GM12874 (cell line): Measurements from ENCODE around the gene THOC5.

ENCODE experiments used
- CTCF ChIP-seq: IDR thresholded peaks from 2 replicates; pipeline ENCODE4 v1.5.1; 2011; ENCODE audit warnings: low read depth, mild to moderate bottlenecking, control low read depth, low read length, moderate library complexity; ENCODE audit not compliant: insufficient read depth

THOC5 gene

GRCh38 chr22:29536411-29536810 is 17.1 kb downstream of the THOC5 start:
- TF ChIP-seq CTCF = no peak

GRCh38 chr22:29531419-29531818 is 22.1 kb downstream of the THOC5 start:
- no peak for TF ChIP-seq CTCF

GRCh38 chr22:29530716-29531115 is 22.8 kb downstream of the THOC5 start:
- no peak for TF ChIP-seq CTCF

GRCh38 chr22:29528144-29528543 is 25.4 kb downstream of the THOC5 start:
- TF ChIP-seq CTCF = no peak

- TF ChIP-seq CTCF = peak; percentile 56; the same call in 1 of the 2 replicates
Observed at GRCh38 chr22:29524442-29525191, 28.9 kb downstream of the THOC5 start.

GRCh38 chr22:29523761-29524160 is 29.8 kb downstream of the THOC5 start:
- TF ChIP-seq CTCF = no peak

GRCh38 chr22:29521526-29521925 is 32.0 kb downstream of the THOC5 start:
- no peak for TF ChIP-seq CTCF

GRCh38 chr22:29520851-29521250 is 32.7 kb downstream of the THOC5 start:
- no peak for TF ChIP-seq CTCF
